Spleen (tissue), 11 donors: ENCODE data around the gene ST6GAL1. TPM values are rescaled to one million over a fixed set of nuclear protein-coding genes. Genes with fewer than 3 reads are reported as not detected.

Experiments
- DNase-seq: peaks from one replicate; pipeline ENCODE4 v3.0.0-alpha.2; 2020
- H3K27ac ChIP-seq, 8 donors: fragments of 200-600 bp; sonication (generic) in 7 of 8; 1 replicate in 4 of 8; 2 replicates in 4 of 8; pipeline versions ENCODE4 v1.5.0 to v1.8.0; 2016 to 2021; ENCODE audit warnings: inconsistent platforms in 4 of 8, mild to moderate bottlenecking in 4 of 8, moderate library complexity in 1 of 8
- H3K27me3 ChIP-seq, 7 donors: fragments of 200-600 bp; sonication (generic) in 6 of 7; replicated peaks in 1 of 7; 1 replicate in 4 of 7; 2 replicates in 3 of 7; pipeline versions ENCODE4 v1.5.0 to v1.8.0; 2016 to 2021; ENCODE audit warnings: inconsistent platforms in 3 of 7, mild to moderate bottlenecking in 1 of 7
- H3K36me3 ChIP-seq, 6 donors: fragments of 200-600 bp; sonication (generic) in 5 of 6; 1 replicate in 4 of 6; 2 replicates in 2 of 6; pipeline versions ENCODE4 v1.5.0 to v1.8.0; 2016 to 2021; ENCODE audit warnings: inconsistent platforms in 2 of 6
- H3K4me1 ChIP-seq, 6 donors: fragments of 200-600 bp; sonication (generic) in 5 of 6; 1 replicate in 3 of 6; 2 replicates in 3 of 6; pipeline versions ENCODE4 v1.5.0 to v1.8.0; 2016 to 2021; ENCODE audit warnings: inconsistent platforms in 3 of 6
- H3K4me3 ChIP-seq, 8 donors: fragments of 200-600 bp; sonication (generic) in 7 of 8; 1 replicate in 4 of 8; 2 replicates in 4 of 8; pipeline versions ENCODE4 v1.5.0 to v1.8.0; 2016 to 2021; ENCODE audit warnings: inconsistent platforms in 4 of 8, mild to moderate bottlenecking in 4 of 8, moderate library complexity in 2 of 8
- H3K9me3 ChIP-seq, 8 donors: fragments of 200-600 bp; sonication (generic) in 7 of 8; 1 replicate in 4 of 8; 2 replicates in 4 of 8; pipeline versions ENCODE4 v1.5.0 to v1.8.0; 2016 to 2021; ENCODE audit warnings: inconsistent platforms in 4 of 8
- CTCF ChIP-seq, 11 experiments: fragments of 200-600 bp in 7 of 11; fragments of 450-650 bp in 4 of 11; sonication (generic) in 4 of 11; IDR thresholded peaks in 8 of 11; conservative IDR thresholded peaks in 3 of 11; 1 replicate in 7 of 11; 2 replicates in 4 of 11; pipeline versions ENCODE4 v1.4.0 to v1.8.0; 2016 to 2021; ENCODE audit warnings: antibody characterized with exemption in 11 of 11, inconsistent platforms in 4 of 11, mild to moderate bottlenecking in 1 of 11
- POLR2A ChIP-seq, 3 donors: fragments of 450-650 bp; IDR thresholded peaks; one replicate each; pipeline ENCODE4 v1.5.1; 2017; ENCODE audit warnings: antibody characterized with exemption in 3 of 3, mild to moderate bottlenecking in 1 of 3
- POLR2AphosphoS5 ChIP-seq, 3 donors: sonication (generic); formaldehyde crosslinking; IDR thresholded peaks; one replicate each; pipeline ENCODE4 v1.5.1; 2017; ENCODE audit warnings: antibody characterized with exemption in 3 of 3
- WGBS, 5 donors: extraction: QIAGEN DNeasy Blood & Tissue Kit in 3 of 5; methylation state at CpG; one replicate each; pipeline versions ENCODE4 v1.1.5 to v1.1.7; 2013 to 2018; 5-methylcytosine and 5-hydroxymethylcytosine counted together
- intact Hi-C: fragments of 100-400 bp; cut with DNase I; formaldehyde crosslinking; loops from one replicate; pipeline ENCODE4 v1.15.0; 2023; ENCODE audit warnings: low total_unique reads
- polyA plus RNA-seq, 3 donors: library from polyadenylated mRNA; stranded (reverse); fragments of 200-250 nt; gene quantifications; one replicate each; pipeline ENCODE4 v1.2.1, GENCODE V29; 2013
- total RNA-seq, 7 donors: library from RNA; depleted of rRNA in 3 of 7; stranded (reverse); fragments of >200 nt in 3 of 7; fragmentation: NEBNext Ultra II Directional in 4 of 7; extraction: Animal tissue kit (Norgen Biotek cat#: 25700) in 4 of 7; gene quantifications; one replicate each; pipeline versions ENCODE4 v1.1.0 to v1.2.1, GENCODE V29; 2016 to 2021
- donor health status: healthy with polysubstance abuse.
- donor health status: DM: no; HTN: no; CAD: no; lungs with moderate emphysema.
- donor health status: DM: no; HTN: no; CAD: no.
- donor health status: Bipolar disorder and iron deficiency.
- donor health status: healthy.
- donor health status: DM: no; HTN: no; CAD: no.
- donor health status: DM: yes; HTN: yes; CAD: no.

ST6GAL1 gene
- total and polyA plus RNA-seq, 10 donors: 46.7 to 247 (median 187) TPM

GRCh38 chr3:187085021-187085666, 154.8 kb downstream of the ST6GAL1 start:
- WGBS, 5 donors: 76 to 85% (median 79%) methylated on average over 5 of the region's 5 CpGs
- Histone ChIP-seq H3K9me3 (peaks cover 2 to 48% (median 33%) of the 10 kb centered on the region in 8 donors), H3K27me3 (no peaks in the 10 kb centered on the region), H3K4me1 (peaks cover 0 to 15% (median 2%) of the 10 kb centered on the region in 6 donors), H3K36me3 (no peaks in the 10 kb centered on the region), H3K4me3 (no peak overlapping the region), H3K27ac (peak overlapping the region in 2 of 8 donors; percentile 27 to 29)
- no peak for TF ChIP-seq CTCF (IDR thresholded peaks at IDR 0.05 in 8 of 11, conservative IDR thresholded peaks at IDR 0.05 in 3 of 11)
- intact Hi-C loops: no loop called here
- DNase-seq: no peak

GRCh38 chr3:187085933-187086332, 155.6 kb downstream of the ST6GAL1 start:
- intact Hi-C loops: no loop called here
- H3K27me3 ChIP-seq: no peaks in the 10 kb centered on the region
- H3K36me3 ChIP-seq: no peaks in the 10 kb centered on the region
- peaks cover 0 to 15% (median 2%) of the 10 kb centered on the region in 6 donors for H3K4me1 ChIP-seq
- no peak overlapping the region for H3K27ac ChIP-seq
- 86 to 94% (median 89%) methylated on average over 1 of the region's 1 CpG for WGBS, 5 donors
- peaks cover 2 to 49% (median 33%) of the 10 kb centered on the region in 8 donors for H3K9me3 ChIP-seq
- TF ChIP-seq CTCF (IDR thresholded peaks at IDR 0.05 in 8 of 11, conservative IDR thresholded peaks at IDR 0.05 in 3 of 11) (no peak), POLR2A (IDR thresholded peaks at IDR 0.05) (no peak), POLR2AphosphoS5 (IDR thresholded peaks at IDR 0.05) (no peak)
- H3K4me3 ChIP-seq: no peak overlapping the region
- no peak for DNase-seq

- Histone ChIP-seq H3K36me3 (no peaks in the 10 kb centered on the region), H3K4me3 (no peak overlapping the region), H3K27ac (no peak overlapping the region), H3K27me3 (no peaks in the 10 kb centered on the region), H3K9me3 (peaks cover 2 to 49% (median 33%) of the 10 kb centered on the region in 8 donors), H3K4me1 (peaks cover 0 to 15% (median 2%) of the 10 kb centered on the region in 6 donors)
- no peak for DNase-seq
- 77 to 98% (median 97%) methylated on average over 3 of the region's 3 CpGs for WGBS, 5 donors
- intact Hi-C loops: no loop called here
- TF ChIP-seq POLR2A (IDR thresholded peaks at IDR 0.05) (no peak), POLR2AphosphoS5 (IDR thresholded peaks at IDR 0.05) (no peak), CTCF (IDR thresholded peaks at IDR 0.05 in 8 of 11, conservative IDR thresholded peaks at IDR 0.05 in 3 of 11) (no peak)
These were observed 156.5 kb downstream of the ST6GAL1 start for GRCh38 chr3:187086831-187087230.

GRCh38 chr3:187088701-187089100, 158.4 kb downstream of the ST6GAL1 start:
- intact Hi-C loops: no loop called here
- no peak overlapping the region for H3K27ac ChIP-seq
- H3K4me1 ChIP-seq: peaks cover 0 to 15% (median 2%) of the 10 kb centered on the region in 6 donors
- H3K4me3 ChIP-seq: no peak overlapping the region
- no peak for DNase-seq
- peaks cover 2 to 59% (median 39%) of the 10 kb centered on the region in 8 donors for H3K9me3 ChIP-seq
- no peaks in the 10 kb centered on the region for H3K27me3 ChIP-seq
- TF ChIP-seq CTCF (IDR thresholded peaks at IDR 0.05 in 8 of 11, conservative IDR thresholded peaks at IDR 0.05 in 3 of 11): no peak
- TF ChIP-seq POLR2A (IDR thresholded peaks at IDR 0.05): no peak
- no peak for TF ChIP-seq POLR2AphosphoS5 (IDR thresholded peaks at IDR 0.05)
- H3K36me3 ChIP-seq: no peaks in the 10 kb centered on the region
- 56 to 86% (median 69%) methylated on average over 1 of the region's 1 CpG for WGBS, 5 donors
